COR-L47 (cell line): ENCODE results near the gene EBF3.

Experiments
- DNase-seq: peaks from one replicate; lab custom pipeline; 2025; lab: John Stamatoyannopoulos, UW

Gene EBF3, protein sequence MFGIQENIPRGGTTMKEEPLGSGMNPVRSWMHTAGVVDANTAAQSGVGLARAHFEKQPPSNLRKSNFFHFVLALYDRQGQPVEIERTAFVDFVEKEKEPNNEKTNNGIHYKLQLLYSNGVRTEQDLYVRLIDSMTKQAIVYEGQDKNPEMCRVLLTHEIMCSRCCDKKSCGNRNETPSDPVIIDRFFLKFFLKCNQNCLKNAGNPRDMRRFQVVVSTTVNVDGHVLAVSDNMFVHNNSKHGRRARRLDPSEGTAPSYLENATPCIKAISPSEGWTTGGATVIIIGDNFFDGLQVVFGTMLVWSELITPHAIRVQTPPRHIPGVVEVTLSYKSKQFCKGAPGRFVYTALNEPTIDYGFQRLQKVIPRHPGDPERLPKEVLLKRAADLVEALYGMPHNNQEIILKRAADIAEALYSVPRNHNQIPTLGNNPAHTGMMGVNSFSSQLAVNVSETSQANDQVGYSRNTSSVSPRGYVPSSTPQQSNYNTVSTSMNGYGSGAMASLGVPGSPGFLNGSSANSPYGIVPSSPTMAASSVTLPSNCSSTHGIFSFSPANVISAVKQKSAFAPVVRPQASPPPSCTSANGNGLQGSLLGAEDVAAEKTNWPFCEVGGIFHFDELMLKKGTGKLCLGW

GRCh38 chr10:129963641-129964501 lies at the start of gene EBF3:
TSS of gene EBF3 (minus strand) at chr10:129964274. CDS start at chr10:129963768, 506 bp downstream.
- DNase-seq, result peak; percentile 33

- no peak for DNase-seq
Measured at GRCh38 chr10:130013335-130014262, 49.5 kb upstream of the EBF3 start.

DNA sequence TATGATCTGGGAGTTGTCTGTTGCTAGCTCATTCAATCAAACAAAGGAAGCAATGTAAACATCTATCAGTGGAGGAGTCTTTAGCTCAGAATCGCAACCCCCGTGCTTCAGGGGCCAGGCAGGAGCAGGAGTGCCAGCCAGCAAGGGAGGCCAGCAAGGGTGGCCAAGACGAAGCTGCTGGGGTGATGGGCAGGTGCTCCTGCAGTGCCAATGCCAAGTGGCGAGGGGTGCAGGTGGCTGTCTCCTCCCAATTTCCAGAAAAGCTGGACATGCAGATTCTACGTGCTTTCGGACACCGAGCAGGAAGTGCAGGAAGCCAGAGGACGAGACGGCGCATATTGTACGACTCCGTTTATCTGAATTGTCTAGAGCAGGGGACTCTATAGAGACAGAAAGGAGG lies 48.1 kb upstream of the EBF3 start:
- DNase-seq, result no peak

DNA sequence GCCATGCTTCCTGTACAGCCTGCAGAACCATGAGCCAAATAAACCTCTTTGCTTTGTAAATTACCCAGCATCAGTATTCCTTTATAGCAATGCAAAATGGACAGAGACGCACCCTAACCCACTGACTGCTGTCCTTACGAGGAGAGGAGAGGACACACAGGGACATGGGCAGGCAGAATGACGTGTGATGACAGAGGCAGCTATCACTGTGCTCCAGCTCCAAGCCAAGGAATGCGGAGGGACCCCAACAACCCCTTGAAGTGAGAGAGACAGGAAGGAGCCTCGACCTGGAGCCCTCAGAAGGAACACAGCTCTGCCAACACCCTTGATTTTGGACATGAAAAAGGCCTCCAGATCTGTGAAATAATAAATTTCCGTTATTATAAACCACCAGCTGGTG lies 46.6 kb upstream of the EBF3 start:
- DNase-seq, result no peak

GRCh38 chr10:130009228-130009627 lies 45.2 kb upstream of the EBF3 start:
- DNase-seq, result no peak

- DNase-seq, result no peak
Measured at GRCh38 chr10:130003787-130004613, 39.9 kb upstream of the EBF3 start.

- DNase-seq, result no peak
Measured at GRCh38 chr10:130003166-130003565, 39.1 kb upstream of the EBF3 start.

GRCh38 chr10:130002606-130003005 lies 38.5 kb upstream of the EBF3 start:
- no peak for DNase-seq

DNA sequence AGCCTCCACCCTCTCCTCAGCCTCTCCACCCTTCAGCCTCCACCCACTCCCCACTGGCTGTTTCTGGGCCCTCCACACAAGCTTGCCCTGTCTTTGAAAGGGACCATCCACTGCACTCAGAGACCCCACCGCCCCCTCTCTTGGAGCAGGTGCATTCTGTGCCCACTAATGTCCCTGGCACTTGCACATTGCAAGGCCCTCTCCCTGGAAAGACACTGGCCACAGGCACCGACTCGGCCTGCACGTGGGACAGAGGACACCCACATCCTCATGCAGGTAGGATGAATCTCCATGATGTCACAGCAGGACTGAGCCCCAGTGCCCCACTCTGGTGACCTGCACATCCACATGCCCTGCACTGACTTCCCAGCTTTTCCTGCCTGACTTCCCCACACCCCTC lies 36.8 kb upstream of the EBF3 start:
- no peak for DNase-seq

DNA sequence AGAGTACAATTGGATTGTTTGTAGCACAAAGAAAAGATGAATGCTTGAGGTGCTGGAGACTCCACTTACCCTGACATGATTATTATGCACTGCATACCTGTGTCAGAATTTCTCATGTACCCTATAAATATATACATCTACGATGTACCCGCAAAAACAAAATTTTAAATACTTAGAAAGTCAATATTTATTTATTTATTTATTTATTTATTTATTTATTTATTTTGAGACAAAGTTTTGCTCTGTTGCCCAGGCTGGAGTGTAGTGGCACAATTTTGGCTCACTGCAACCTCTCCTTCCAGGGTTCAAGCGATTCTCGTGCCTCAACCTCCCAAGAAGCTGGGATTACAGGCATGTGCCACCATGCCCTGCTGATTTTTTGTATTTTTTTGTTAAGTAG lies 35.1 kb upstream of the EBF3 start:
- no peak for DNase-seq

GRCh38 chr10:129993621-129994020 lies 29.5 kb upstream of the EBF3 start:
- DNase-seq, result no peak

DNA sequence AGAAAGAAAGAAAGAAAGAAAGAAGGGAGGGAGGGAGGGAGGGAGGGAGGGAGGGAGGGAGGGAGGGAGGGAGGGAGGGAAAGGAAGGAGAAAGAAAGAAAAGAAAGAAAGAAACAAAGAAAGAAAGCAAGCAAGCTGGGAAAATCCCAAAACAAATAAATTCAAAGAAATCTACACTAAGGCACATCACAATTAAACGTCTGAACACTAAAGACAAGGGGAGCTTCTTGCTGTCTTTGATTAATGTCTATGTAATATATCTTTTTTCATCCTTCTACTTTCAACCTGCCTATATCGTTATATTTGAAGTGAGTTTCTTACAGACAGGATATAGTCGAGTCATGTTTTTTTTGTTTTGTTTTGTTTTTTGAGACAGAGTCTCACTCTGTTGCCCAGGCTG lies 28.3 kb upstream of the EBF3 start:
- DNase-seq, result no peak

DNA sequence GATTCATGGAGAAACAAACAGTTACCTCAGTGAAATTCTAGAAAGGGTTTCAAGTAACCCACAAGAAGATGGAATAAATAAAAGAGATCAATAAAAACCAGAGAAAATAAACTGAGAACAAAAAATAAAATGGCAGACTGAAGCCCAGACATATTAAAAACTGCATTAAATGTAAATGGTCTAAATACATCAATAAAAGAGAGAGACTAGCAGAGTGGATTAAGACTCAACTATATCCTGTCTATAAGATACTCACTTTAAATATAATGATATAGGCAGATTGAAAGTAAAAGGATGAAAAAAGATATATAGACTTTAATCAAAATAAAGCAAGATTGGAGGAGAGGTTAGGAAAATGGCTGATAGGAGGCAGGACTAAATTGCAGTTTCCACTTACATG lies 18.8 kb upstream of the EBF3 start:
- no peak for DNase-seq

DNA sequence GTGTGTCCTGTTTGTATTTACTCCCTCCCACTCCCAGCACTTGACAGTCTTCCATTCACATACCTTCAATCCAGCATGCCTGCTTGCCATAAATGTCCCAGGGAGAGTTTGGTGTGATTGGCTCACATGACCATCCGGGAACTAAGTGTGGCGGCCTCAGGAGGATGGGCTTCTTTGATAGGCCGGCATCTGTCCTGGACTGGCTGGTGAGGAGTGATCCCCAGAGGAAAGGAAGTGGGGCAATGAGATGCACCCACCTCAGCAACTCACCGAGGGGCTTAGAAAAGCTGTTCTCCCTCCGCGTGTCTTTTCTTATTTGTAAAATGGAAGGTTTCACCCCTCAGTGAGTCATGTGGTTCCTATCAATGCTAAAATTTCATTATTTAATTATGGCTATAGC lies 14.9 kb upstream of the EBF3 start:
- no peak for DNase-seq

GRCh38 chr10:129978322-129978721 lies 14.2 kb upstream of the EBF3 start:
- no peak for DNase-seq

DNA sequence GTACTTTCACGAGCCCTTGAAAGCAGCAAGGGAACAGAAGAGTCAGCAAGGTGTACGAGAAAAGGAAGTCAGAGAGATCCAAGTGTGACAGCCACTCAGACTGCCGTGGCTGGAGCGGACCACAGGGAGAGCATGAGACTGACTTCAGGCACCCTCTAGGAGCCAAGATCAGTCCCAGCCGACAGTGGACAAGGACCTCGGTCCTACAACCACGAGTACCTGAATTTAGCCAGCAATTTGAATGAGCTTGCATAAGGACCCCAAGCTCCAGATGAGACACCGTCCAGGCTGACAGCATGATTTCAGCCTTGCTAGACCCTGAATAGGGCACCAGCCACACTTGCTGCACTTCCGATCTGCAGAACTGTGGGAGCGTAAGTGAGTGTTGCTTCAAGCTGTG lies 13.7 kb upstream of the EBF3 start:
- no peak for DNase-seq

DNA sequence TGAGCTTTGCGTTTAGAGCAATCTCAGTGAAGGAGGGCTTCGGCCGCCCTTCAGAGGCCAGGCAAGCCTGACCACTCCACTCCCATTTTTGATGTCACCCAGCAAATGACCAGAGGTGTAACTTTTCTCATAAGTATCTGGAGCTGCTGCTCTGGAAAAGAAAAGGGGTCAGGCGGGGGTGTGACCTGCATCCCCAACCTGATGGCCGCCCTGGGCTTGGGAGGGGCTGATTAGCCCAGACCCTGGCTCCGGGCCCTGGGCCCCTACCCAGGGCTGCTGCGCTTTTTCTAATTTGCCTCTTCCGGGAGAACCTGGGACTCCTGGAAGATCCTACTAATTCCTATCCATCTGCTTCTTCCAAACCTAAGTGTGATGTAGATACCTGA lies 9.6 kb upstream of the EBF3 start:
- no peak for DNase-seq

DNA sequence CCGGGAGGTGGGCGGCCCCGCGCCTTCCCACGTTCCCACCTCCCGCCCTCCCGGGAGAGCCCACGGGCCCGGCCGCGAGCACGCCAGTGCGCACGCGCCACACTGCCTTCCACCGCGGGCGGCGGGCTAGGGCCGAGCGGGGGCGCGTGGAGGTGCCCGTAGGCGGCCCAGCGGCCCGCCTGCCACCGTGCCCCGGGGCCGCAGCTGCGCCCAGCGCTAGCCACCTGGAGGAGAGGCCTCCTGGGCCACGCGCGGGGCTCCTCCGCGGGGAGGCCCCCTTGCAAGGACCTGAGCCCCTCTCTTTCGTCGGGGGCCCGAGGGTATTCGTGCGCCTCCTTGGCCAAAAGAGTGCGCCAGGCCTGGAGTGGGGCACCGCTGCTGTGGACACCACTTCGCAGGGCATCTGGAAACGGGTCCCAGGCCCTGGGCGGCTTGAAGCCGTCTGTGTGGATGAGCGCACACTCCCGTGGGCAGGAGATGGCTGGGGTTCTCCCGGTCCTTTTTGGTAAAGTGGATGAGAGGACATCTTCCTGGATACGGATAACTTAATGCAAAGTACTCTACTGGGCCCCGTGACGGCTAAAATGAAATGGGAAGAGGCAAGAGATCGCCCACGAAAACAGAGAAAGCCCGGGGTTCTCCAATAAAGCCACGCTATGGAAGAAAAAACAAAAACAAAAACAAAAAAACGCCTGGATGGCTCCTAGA lies 9.0 kb upstream of the EBF3 start:
- no peak for DNase-seq

GRCh38 chr10:129972145-129972965 lies 8.3 kb upstream of the EBF3 start:
- no peak for DNase-seq
